ENCODE data around the gene PRND. TPM values are rescaled to one million over a fixed set of nuclear protein-coding genes. Genes with fewer than 3 reads are reported as not detected.

Gene PRND
- total and polyA plus RNA-seq, 2 of the 13 experiments (the other 11 are each of a cell fraction or from before 2014, with no cell fraction given) = not detected

DNA sequence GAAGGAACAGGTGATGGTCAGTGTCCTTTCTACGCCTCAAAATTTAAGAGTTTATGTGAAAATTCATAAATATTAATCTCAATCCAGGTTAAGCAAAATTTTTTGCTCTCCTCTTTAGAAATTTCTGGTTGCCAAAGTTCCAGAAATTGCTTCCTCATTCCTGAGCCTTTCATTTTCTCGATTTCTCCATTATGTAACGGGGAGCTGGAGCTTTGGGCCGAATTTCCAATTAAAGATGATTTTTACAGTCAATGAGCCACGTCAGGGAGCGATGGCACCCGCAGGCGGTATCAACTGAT is 35.8 kb upstream of the PRND start:
- POLR2A ChIA-PET = no interaction called here
- Histone ChIP-seq H4K20me1 (ENCODE audit: insufficient read depth, low read length) (0 out of 2 replicates have a peak, but pooled peaks cover 3% of the 10 kb centered on the region), H3K27me3 (ENCODE audit: control insufficient read depth in 1 of 2, insufficient read depth in 2 of 2, low read length in 2 of 2) (peaks cover 0 to 19% of the 10 kb centered on the region in 2 experiments; a peak in 3 of 5 replicates), H3K4me1 (ENCODE audit: insufficient read depth, low read length) (peaks cover 56% of the 10 kb centered on the region), H3K9me3 (ENCODE audit: low read length) (no peaks in the 10 kb centered on the region), H3K4me3 (replicated peaks in 1 of 3; ENCODE audit: insufficient read depth in 1 of 3, low read depth in 2 of 3, low read length in 3 of 3) (peak overlapping the region; percentile 82 to 88 (median 86)), H3K4me2 (ENCODE audit: low read depth, low read length) (peak overlapping the region; percentile 88), H3K9ac (ENCODE audit: insufficient read depth, low read depth, low read length) (peak overlapping the region; percentile 88), H2AFZ (ENCODE audit: low read length) (peak overlapping the region; percentile 36), H3K27ac (ENCODE audit: extremely low read length, insufficient read depth, low read length) (peak overlapping the region; percentile 80), H3K36me3 (replicated peaks in 1 of 2; ENCODE audit: control insufficient read depth in 1 of 2, insufficient read depth in 2 of 2, low read length in 2 of 2) (0 out of 5 replicates have a peak, but pooled peaks cover 0 to 5% of the 10 kb centered on the region in 2 experiments), H3K79me2 (ENCODE audit: insufficient read depth, low read length) (peaks cover 35% of the 10 kb centered on the region)
- FAIRE-seq (no peak), DNase-seq (ENCODE audit: low spot score) (no peak), ATAC-seq (no peak)
- 2% methylated on average over 8 of the region's 8 CpGs for WGBS (ENCODE audit: low lambda C conversion rate)
- CTCF ChIA-PET (ENCODE audit: low intra/inter-chr PET ratio, low total read pairs) = no interaction called here
- intact Hi-C loops (cut with micrococcal nuclease; ENCODE audit: unreplicated experiment) (no loop called here), in situ Hi-C loops (cut with HindIII; ENCODE audit: extremely low pct_ligation_motif_present, low pct_unique_long_range_greater_than_20kb) (no loop called here)
- no TSS peak for BruUV-seq (replicated peaks)
- TF ChIP-seq MED8 (CRISPR knock-in tag; IDR thresholded peaks at IDR 0.05; ENCODE audit: insufficient replicate concordance) = peak; percentile 62
- TF ChIP-seq, protein P1, sequence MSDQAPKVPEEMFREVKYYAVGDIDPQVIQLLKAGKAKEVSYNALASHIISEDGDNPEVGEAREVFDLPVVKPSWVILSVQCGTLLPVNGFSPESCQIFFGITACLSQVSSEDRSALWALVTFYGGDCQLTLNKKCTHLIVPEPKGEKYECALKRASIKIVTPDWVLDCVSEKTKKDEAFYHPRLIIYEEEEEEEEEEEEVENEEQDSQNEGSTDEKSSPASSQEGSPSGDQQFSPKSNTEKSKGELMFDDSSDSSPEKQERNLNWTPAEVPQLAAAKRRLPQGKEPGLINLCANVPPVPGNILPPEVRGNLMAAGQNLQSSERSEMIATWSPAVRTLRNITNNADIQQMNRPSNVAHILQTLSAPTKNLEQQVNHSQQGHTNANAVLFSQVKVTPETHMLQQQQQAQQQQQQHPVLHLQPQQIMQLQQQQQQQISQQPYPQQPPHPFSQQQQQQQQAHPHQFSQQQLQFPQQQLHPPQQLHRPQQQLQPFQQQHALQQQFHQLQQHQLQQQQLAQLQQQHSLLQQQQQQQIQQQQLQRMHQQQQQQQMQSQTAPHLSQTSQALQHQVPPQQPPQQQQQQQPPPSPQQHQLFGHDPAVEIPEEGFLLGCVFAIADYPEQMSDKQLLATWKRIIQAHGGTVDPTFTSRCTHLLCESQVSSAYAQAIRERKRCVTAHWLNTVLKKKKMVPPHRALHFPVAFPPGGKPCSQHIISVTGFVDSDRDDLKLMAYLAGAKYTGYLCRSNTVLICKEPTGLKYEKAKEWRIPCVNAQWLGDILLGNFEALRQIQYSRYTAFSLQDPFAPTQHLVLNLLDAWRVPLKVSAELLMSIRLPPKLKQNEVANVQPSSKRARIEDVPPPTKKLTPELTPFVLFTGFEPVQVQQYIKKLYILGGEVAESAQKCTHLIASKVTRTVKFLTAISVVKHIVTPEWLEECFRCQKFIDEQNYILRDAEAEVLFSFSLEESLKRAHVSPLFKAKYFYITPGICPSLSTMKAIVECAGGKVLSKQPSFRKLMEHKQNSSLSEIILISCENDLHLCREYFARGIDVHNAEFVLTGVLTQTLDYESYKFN (CRISPR knock-in tag; conservative IDR thresholded peaks at IDR 0.05) = no peak
- TF ChIP-seq, protein P2, sequence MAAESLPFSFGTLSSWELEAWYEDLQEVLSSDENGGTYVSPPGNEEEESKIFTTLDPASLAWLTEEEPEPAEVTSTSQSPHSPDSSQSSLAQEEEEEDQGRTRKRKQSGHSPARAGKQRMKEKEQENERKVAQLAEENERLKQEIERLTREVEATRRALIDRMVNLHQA (CRISPR knock-in tag; IDR thresholded peaks at IDR 0.05) = no peak
- TF ChIP-seq, protein P3, sequence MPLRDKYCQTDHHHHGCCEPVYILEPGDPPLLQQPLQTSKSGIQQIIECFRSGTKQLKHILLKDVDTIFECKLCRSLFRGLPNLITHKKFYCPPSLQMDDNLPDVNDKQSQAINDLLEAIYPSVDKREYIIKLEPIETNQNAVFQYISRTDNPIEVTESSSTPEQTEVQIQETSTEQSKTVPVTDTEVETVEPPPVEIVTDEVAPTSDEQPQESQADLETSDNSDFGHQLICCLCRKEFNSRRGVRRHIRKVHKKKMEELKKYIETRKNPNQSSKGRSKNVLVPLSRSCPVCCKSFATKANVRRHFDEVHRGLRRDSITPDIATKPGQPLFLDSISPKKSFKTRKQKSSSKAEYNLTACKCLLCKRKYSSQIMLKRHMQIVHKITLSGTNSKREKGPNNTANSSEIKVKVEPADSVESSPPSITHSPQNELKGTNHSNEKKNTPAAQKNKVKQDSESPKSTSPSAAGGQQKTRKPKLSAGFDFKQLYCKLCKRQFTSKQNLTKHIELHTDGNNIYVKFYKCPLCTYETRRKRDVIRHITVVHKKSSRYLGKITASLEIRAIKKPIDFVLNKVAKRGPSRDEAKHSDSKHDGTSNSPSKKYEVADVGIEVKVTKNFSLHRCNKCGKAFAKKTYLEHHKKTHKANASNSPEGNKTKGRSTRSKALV (CRISPR knock-in tag; IDR thresholded peaks at IDR 0.05) = no peak
- TF ChIP-seq, protein P4, sequence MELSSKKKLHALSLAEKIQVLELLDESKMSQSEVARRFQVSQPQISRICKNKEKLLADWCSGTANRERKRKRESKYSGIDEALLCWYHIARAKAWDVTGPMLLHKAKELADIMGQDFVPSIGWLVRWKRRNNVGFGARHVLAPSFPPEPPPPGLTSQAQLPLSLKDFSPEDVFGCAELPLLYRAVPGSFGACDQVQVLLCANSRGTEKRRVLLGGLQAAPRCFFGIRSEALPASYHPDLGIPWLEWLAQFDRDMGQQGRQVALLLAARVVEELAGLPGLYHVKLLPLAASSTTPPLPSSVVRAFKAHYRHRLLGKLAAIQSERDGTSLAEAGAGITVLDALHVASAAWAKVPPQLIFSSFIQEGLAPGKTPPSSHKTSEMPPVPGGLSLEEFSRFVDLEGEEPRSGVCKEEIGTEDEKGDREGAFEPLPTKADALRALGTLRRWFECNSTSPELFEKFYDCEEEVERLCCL (CRISPR knock-in tag; IDR thresholded peaks at IDR 0.05; ENCODE audit: borderline replicate concordance) = no peak
- TF ChIP-seq, protein P5, sequence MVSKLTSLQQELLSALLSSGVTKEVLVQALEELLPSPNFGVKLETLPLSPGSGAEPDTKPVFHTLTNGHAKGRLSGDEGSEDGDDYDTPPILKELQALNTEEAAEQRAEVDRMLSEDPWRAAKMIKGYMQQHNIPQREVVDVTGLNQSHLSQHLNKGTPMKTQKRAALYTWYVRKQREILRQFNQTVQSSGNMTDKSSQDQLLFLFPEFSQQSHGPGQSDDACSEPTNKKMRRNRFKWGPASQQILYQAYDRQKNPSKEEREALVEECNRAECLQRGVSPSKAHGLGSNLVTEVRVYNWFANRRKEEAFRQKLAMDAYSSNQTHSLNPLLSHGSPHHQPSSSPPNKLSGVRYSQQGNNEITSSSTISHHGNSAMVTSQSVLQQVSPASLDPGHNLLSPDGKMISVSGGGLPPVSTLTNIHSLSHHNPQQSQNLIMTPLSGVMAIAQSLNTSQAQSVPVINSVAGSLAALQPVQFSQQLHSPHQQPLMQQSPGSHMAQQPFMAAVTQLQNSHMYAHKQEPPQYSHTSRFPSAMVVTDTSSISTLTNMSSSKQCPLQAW (CRISPR knock-in tag; IDR thresholded peaks at IDR 0.05) = 0 out of 2 replicates have a peak, but pooled peaks have one; percentile 50
- TF ChIP-seq, protein P6, sequence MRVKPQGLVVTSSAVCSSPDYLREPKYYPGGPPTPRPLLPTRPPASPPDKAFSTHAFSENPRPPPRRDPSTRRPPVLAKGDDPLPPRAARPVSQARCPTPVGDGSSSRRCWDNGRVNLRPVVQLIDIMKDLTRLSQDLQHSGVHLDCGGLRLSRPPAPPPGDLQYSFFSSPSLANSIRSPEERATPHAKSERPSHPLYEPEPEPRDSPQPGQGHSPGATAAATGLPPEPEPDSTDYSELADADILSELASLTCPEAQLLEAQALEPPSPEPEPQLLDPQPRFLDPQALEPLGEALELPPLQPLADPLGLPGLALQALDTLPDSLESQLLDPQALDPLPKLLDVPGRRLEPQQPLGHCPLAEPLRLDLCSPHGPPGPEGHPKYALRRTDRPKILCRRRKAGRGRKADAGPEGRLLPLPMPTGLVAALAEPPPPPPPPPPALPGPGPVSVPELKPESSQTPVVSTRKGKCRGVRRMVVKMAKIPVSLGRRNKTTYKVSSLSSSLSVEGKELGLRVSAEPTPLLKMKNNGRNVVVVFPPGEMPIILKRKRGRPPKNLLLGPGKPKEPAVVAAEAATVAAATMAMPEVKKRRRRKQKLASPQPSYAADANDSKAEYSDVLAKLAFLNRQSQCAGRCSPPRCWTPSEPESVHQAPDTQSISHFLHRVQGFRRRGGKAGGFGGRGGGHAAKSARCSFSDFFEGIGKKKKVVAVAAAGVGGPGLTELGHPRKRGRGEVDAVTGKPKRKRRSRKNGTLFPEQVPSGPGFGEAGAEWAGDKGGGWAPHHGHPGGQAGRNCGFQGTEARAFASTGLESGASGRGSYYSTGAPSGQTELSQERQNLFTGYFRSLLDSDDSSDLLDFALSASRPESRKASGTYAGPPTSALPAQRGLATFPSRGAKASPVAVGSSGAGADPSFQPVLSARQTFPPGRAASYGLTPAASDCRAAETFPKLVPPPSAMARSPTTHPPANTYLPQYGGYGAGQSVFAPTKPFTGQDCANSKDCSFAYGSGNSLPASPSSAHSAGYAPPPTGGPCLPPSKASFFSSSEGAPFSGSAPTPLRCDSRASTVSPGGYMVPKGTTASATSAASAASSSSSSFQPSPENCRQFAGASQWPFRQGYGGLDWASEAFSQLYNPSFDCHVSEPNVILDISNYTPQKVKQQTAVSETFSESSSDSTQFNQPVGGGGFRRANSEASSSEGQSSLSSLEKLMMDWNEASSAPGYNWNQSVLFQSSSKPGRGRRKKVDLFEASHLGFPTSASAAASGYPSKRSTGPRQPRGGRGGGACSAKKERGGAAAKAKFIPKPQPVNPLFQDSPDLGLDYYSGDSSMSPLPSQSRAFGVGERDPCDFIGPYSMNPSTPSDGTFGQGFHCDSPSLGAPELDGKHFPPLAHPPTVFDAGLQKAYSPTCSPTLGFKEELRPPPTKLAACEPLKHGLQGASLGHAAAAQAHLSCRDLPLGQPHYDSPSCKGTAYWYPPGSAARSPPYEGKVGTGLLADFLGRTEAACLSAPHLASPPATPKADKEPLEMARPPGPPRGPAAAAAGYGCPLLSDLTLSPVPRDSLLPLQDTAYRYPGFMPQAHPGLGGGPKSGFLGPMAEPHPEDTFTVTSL (CRISPR knock-in tag; IDR thresholded peaks at IDR 0.05; ENCODE audit: borderline replicate concordance) = no peak

Measured in HepG2 (cell line).